ENCODE measurements around the gene TSHZ2.
"Not testable (repeated sequence)": the region's sequence is repeated elsewhere in the genome, so short reads cannot be mapped to it uniquely, and the experiment has no call there.

Gene TSHZ2

GRCh38 chr20:53419693-53420460, 447.7 kb downstream of the TSHZ2 start:
- DNase-seq (ENCODE audit: low spot score), result no peak

GRCh38 chr20:53421343-53421742, 449.2 kb downstream of the TSHZ2 start:
- DNase-seq (ENCODE audit: low spot score), result no peak

GRCh38 chr20:53422039-53422438, 449.9 kb downstream of the TSHZ2 start:
- DNase-seq (ENCODE audit: low spot score), result no peak

DNA sequence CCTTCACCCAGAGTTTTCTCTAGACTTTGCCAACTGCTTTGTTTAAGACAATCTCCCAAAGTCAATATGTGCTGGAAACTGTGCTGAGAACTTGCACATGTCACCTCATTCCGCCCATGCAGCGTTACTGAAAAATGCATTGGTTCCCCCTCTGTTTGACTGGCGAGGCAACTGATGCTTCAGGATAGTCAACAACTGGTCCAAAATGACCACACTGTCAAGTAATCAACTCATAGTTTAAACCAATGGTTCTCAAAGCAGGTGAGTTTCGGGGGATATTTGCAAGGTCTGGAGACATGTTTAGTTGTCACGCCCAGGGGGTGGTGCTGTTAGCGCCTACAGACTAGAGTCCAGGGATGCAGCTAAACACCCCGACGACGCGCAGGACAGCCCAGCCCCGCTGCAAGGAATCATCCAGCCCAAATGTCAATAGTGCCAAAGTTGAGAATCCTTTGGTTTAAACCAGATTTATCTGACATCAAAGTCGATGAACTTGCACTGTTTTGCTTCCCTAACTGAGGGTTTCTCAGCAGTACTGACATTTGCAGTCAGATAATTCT, 451.5 kb downstream of the TSHZ2 start:
- DNase-seq (ENCODE audit: low spot score), result no peak

- no peak for DNase-seq (ENCODE audit: low spot score)
These were observed 453.3 kb downstream of the TSHZ2 start for GRCh38 chr20:53425481-53425880.

DNA sequence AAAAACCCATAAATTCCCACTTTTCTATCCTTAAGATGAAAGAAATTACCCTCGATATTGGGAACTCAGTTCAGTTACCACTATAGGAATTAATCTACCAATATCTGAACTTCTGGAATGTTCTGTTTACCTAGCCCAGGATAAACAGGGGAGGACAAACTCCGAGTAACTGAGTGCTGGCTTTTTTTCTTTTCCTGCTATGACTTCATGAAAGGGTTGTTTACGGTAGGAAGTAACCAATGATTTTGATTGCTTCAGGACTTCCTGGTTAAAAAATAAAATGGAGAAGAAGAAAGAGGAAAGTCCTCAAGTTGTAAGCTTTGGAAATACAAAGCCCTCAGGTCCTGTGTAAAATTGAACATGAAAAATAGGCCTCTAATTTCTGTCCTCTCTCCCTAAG, 453.8 kb downstream of the TSHZ2 start:
- no peak for DNase-seq (ENCODE audit: low spot score)

DNA sequence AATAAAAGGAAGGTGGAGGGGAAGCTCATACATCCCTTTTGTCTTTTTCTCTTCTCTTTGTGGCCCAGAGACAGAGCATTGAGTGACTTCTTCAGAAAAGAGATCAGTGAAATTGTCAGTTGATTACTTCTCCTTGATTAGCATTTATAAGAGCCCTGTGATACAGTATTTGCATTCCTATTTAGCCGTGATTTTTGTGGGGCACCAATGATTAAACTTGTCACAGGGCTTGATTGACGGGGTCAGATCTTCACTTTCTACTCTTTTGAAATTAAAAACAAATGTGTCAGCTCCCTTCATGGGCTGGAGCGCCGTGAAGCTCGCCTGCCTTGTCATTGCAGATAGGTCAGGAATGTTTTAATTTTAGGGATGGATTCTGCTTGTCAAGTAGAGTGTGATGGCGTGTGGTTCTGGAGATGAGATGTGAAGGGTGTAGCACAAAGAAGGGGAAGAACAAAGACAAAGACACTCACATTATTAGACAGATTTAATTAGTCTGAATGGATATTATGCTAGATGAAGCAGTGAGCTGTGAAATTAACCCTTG, 454.7 kb downstream of the TSHZ2 start:
- DNase-seq (ENCODE audit: low spot score), result no peak

DNA sequence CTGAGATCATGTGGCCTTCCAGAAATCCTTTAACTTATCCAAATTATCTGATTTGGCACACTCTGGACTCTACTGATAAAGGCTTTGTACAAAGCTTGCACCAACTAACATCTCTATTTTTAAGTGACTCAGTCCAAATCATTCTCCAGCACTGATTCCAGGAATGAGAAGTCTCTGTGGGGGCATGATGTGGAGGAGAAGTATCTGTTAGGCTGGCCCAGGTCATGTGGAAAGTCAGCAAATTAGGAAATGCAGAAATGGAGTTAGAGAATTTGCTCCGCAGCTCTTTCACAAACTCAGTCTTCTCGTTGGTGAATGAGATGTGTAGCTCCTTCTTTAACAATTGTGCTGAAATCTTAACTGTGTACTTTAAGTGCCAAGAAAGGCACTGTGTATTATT, 455.8 kb downstream of the TSHZ2 start:
- no peak for DNase-seq (ENCODE audit: low spot score)

- DNase-seq (ENCODE audit: low spot score), result no peak
These were observed 456.4 kb downstream of the TSHZ2 start for GRCh38 chr20:53428588-53428987.

DNA sequence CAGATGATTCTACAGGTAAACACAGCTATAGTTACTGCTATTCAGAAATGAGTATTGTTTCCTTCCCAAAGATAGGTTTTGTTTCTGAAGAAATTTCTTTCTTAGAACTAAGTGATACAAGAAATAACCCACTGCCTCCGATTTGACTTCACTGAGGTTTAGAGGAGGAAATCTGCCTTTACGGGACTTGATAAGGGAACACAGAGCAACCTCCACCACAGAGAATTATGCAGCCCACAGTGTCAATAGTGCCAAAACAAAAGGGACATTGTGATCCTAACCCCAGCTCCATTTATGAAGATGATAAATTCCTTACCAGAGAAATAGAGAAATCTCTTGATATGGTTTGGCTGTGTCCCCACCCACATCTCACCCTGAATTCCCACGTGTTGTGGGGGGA, 456.8 kb downstream of the TSHZ2 start:
- no peak for DNase-seq (ENCODE audit: low spot score)

- DNase-seq (ENCODE audit: low spot score), result no peak
These were observed 462.5 kb downstream of the TSHZ2 start for GRCh38 chr20:53434662-53435061.

DNA sequence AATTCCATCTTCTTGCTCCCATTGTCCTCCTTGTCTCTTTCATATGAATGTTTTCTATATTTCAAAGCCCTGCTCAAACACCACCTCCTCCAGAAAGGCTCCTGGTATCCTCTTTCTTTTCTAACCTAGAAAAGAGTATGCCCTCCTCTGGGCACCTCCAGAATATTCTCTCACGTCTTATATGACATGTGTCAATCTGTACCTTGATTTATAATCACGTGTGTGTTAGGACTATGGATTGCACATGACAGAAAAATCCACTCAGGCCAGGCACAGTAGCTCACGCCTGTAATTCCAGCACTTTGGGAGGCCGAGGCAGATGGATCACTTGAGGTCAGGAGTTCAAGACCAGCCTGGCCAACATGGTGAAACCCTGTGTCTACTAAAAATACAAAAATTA, 464.8 kb downstream of the TSHZ2 start:
- not testable (repeated sequence) for DNase-seq (ENCODE audit: low spot score)

DNA sequence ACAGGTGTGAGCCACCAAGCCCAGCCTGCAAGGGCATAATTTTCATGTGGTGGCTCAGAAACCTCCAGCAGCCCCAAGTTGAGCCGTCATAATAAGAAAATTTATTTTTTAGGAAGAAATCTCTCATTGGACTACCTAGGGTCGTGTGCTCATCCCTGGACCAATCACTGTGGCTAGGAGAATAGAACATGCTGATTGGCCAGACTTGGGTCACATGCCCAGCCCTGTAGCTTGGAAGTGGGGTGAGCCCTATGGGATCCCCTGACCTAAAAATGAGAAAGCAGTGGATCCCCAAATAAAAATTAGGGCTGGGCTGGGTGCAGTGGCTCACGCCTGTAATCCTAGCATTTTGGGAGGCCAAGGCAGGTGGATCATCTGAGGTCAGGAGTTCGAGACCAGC, 466.2 kb downstream of the TSHZ2 start:
- no peak for DNase-seq (ENCODE audit: low spot score)

GRCh38 chr20:53439046-53439445, 466.9 kb downstream of the TSHZ2 start:
- DNase-seq (ENCODE audit: low spot score), result no peak

- DNase-seq (ENCODE audit: low spot score), result no peak
These were observed 467.5 kb downstream of the TSHZ2 start for GRCh38 chr20:53439616-53440015.

- DNase-seq (ENCODE audit: low spot score), result no peak
These were observed 472.4 kb downstream of the TSHZ2 start for GRCh38 chr20:53444401-53445149.

DNA sequence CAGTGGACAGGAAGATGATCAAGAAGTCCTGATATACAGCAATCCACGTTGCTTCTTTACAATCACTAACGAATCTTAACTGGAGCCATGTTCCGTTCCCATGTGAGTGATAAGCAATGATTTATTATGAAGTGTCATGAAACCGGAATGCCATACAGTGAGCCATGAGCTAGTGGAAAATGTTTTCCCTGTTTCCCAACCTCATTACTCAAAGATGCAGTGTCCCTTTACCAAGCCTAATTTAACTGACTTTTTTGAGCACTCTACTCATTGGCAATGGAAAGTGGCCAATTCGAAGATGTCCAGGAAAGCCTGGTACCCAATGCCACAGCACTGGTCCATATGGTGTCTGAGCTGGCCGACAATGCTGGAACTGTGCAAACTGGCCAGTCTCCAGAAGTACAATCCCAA, 473.2 kb downstream of the TSHZ2 start:
- DNase-seq (ENCODE audit: low spot score), result no peak

DNA sequence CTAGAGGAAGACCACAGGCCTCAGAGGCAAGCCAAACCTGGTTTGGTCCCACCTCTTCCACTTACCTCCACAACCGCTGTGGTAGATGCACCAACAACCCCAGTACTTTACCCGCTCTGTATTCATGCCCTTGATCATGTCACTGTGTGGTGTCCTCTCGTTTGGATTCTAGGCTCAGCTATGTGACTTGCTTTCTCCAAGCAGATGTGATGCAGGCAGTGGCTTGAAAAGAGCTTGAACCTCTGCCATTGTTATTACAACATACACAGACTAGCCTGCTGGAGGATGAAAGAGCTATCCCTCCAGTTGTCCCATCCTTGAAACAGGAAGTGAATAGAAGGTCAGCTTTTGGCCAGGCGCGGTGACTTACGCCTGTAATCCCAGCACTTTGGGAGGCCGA, 473.8 kb downstream of the TSHZ2 start:
- DNase-seq (ENCODE audit: low spot score), result no peak

GRCh38 chr20:53447316-53447715, 475.2 kb downstream of the TSHZ2 start:
- DNase-seq (ENCODE audit: low spot score), result no peak

GRCh38 chr20:53448426-53448825, 476.3 kb downstream of the TSHZ2 start:
- no peak for DNase-seq (ENCODE audit: low spot score)

DNA sequence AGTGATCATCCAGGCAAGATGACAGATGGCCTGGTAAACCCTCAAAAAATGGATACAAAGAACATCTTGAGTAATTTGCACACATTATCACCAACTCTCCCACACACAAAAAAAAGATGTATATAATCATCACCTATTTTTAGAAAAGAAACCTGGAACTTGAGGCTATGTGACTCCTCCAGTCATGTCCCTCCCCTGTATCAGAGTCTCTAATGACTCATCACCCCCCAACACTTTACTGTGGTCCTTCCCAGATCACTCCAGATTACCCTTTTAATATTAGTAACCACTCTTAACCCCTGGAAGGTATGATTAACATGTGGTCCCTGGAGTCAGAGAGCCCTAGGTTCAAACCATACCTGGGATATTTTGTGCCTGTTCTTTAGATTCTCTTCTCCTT, 476.7 kb downstream of the TSHZ2 start:
- no peak for DNase-seq (ENCODE audit: low spot score)

- DNase-seq (ENCODE audit: low spot score), result no peak
These were observed 480.9 kb downstream of the TSHZ2 start for GRCh38 chr20:53453076-53453475.

DNA sequence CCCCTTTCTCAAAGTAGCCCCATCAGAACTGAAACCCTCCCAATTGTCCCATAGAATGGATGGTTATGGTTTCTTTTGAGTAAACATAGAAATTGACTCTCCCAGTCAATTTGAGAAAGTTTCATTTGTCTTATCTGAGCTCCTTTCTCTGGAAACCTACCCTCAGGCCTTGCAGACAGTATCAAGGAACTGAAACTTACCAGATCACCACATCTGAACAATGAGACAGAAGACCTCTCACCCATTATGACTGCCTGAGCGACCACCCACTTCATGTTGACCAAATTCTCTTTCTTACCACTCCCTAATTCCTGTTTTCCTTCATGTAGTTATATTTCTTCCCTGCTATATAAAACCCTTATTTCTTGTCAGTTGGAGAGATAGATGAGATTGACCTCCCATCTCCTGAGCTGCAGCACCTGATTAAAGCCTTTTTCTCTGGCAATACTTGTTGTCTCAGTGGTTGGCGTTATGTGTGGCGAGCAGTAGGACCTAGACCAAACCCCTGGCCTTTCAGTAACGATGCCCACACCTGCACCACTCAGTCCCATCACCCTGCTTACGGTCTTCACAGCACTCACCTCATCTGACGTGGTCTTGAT, 482.6 kb downstream of the TSHZ2 start:
- DNase-seq (ENCODE audit: low spot score), result no peak

All from D341Med (cell line).